ENCODE results near the gene HEG1.

The HEG1 gene

GRCh38 chr3:125005676-125006075 lies 50.1 kb downstream of the HEG1 start:
- Histone ChIP-seq H3K27me3 (ENCODE audit: insufficient read depth, poor library complexity, severe bottlenecking) (peaks cover 4% of the 10 kb centered on the region), H3K4me3 (replicated peaks; ENCODE audit: insufficient read depth, low read length) (no peak overlapping the region), H3K27ac (replicated peaks) (no peak overlapping the region)
- DNase-seq (ENCODE audit: low read depth in 1 of 2, low spot score in 1 of 2), result no peak
- no peak for TF ChIP-seq POLR2AphosphoS5 (IDR thresholded peaks at IDR 0.05; ENCODE audit: low read depth)
- TF ChIP-seq GABPA (IDR thresholded peaks at IDR 0.05; ENCODE audit: low read depth), result no peak
- TF ChIP-seq CTCF (IDR thresholded peaks at IDR 0.05; ENCODE audit: insufficient read depth, low read length), result no peak
- TF ChIP-seq SPI1 (IDR thresholded peaks at IDR 0.05; ENCODE audit: borderline replicate concordance, low read depth), result no peak

- DNase-seq (ENCODE audit: low read depth in 1 of 2, low spot score in 1 of 2), result no peak
- H3K27ac ChIP-seq (replicated peaks), result no peak overlapping the region
- no peak for TF ChIP-seq REST (IDR thresholded peaks at IDR 0.05; ENCODE audit: insufficient replicate concordance, low read depth)
- no peak for TF ChIP-seq POLR2AphosphoS5 (IDR thresholded peaks at IDR 0.05; ENCODE audit: low read depth)
- TF ChIP-seq SPI1 (IDR thresholded peaks at IDR 0.05; ENCODE audit: borderline replicate concordance, low read depth), result no peak
- TF ChIP-seq GABPA (IDR thresholded peaks at IDR 0.05; ENCODE audit: low read depth), result no peak
- no peak for TF ChIP-seq CTCF (IDR thresholded peaks at IDR 0.05; ENCODE audit: insufficient read depth, low read length)
- H3K4me3 ChIP-seq (replicated peaks; ENCODE audit: insufficient read depth, low read length), result no peak overlapping the region
- peaks cover 4% of the 10 kb centered on the region for H3K27me3 ChIP-seq (ENCODE audit: insufficient read depth, poor library complexity, severe bottlenecking)
Observed at GRCh38 chr3:125005222-125005621, 50.6 kb downstream of the HEG1 start.

GRCh38 chr3:125003859-125004595 lies 51.8 kb downstream of the HEG1 start:
- Histone ChIP-seq H3K27ac (replicated peaks) (no peak overlapping the region), H3K4me3 (replicated peaks; ENCODE audit: insufficient read depth, low read length) (no peak overlapping the region), H3K27me3 (ENCODE audit: insufficient read depth, poor library complexity, severe bottlenecking) (peaks cover 4% of the 10 kb centered on the region)
- TF ChIP-seq REST (IDR thresholded peaks at IDR 0.05; ENCODE audit: insufficient replicate concordance, low read depth), result no peak
- no peak for TF ChIP-seq GABPA (IDR thresholded peaks at IDR 0.05; ENCODE audit: low read depth)
- DNase-seq (ENCODE audit: low read depth in 1 of 2, low spot score in 1 of 2), result no peak

GRCh38 chr3:125003369-125003853 lies 52.4 kb downstream of the HEG1 start:
- Histone ChIP-seq H3K4me3 (replicated peaks; ENCODE audit: insufficient read depth, low read length) (no peak overlapping the region), H3K27me3 (ENCODE audit: insufficient read depth, poor library complexity, severe bottlenecking) (peaks cover 4% of the 10 kb centered on the region), H3K27ac (replicated peaks) (no peak overlapping the region)
- no peak for TF ChIP-seq REST (IDR thresholded peaks at IDR 0.05; ENCODE audit: insufficient replicate concordance, low read depth)
- TF ChIP-seq POLR2AphosphoS5 (IDR thresholded peaks at IDR 0.05; ENCODE audit: low read depth), result no peak
- TF ChIP-seq GABPA (IDR thresholded peaks at IDR 0.05; ENCODE audit: low read depth), result no peak
- TF ChIP-seq CTCF (IDR thresholded peaks at IDR 0.05; ENCODE audit: insufficient read depth, low read length), result no peak
- TF ChIP-seq SPI1 (IDR thresholded peaks at IDR 0.05; ENCODE audit: borderline replicate concordance, low read depth), result no peak
- no peak for DNase-seq (ENCODE audit: low read depth in 1 of 2, low spot score in 1 of 2)

Data from HL-60 (cell line).